HG03066 (cell line): ENCODE measurements around the gene GAPT.

Experiments
- ATAC-seq: cut with Tn5 transposase; IDR thresholded peaks from one replicate; pipeline ENCODE4 v1.9.1; 2021; ENCODE audit warnings: low read depth; ENCODE audit not compliant: unreplicated experiment

GAPT gene

GRCh38 chr5:58460732-58461286 lies 30.4 kb upstream of the GAPT start:
- peak; percentile 74 for ATAC-seq

GRCh38 chr5:58462154-58462553 lies 29.1 kb upstream of the GAPT start:
- no peak for ATAC-seq

- no peak for ATAC-seq
Observed at GRCh38 chr5:58462623-58463230, 28.5 kb upstream of the GAPT start.

- peak; percentile 99 for ATAC-seq
Observed at GRCh38 chr5:58466939-58467338, 24.3 kb upstream of the GAPT start.

- no peak for ATAC-seq
Observed at GRCh38 chr5:58469896-58470295, 21.3 kb upstream of the GAPT start.

- ATAC-seq: no peak
Observed at GRCh38 chr5:58475404-58475803, 15.8 kb upstream of the GAPT start.

- ATAC-seq: no peak
Observed at GRCh38 chr5:58477760-58478376, 13.4 kb upstream of the GAPT start.

GRCh38 chr5:58481066-58481676 lies 10.1 kb upstream of the GAPT start:
- no peak for ATAC-seq

GRCh38 chr5:58481828-58482227 lies 9.4 kb upstream of the GAPT start:
- ATAC-seq: no peak

GRCh38 chr5:58482536-58482935 lies 8.7 kb upstream of the GAPT start:
- ATAC-seq: no peak

GRCh38 chr5:58484505-58484904 lies 6.7 kb upstream of the GAPT start:
- ATAC-seq: no peak

GRCh38 chr5:58486290-58486689 lies 4.9 kb upstream of the GAPT start:
- no peak for ATAC-seq

- no peak for ATAC-seq
Observed at GRCh38 chr5:58490402-58491050, 709 bp upstream of the GAPT start.

- ATAC-seq: no peak
Observed at GRCh38 chr5:58493141-58493540, 1.9 kb downstream of the GAPT start.

- no peak for ATAC-seq
Observed at GRCh38 chr5:58496488-58496887, 5.3 kb downstream of the GAPT start.

- no peak for ATAC-seq
Observed at GRCh38 chr5:58497386-58497785, 6.2 kb downstream of the GAPT start.

- ATAC-seq: no peak
Observed at GRCh38 chr5:58497921-58498320, 6.7 kb downstream of the GAPT start.

- no peak for ATAC-seq
Observed at GRCh38 chr5:58498340-58498942, 7.2 kb downstream of the GAPT start.

- ATAC-seq: no peak
Observed at GRCh38 chr5:58499231-58499630, 8.0 kb downstream of the GAPT start.

- no peak for ATAC-seq
Observed at GRCh38 chr5:58499941-58500340, 8.7 kb downstream of the GAPT start.
